Measurements from ENCODE around the gene AKNAD1. TPM values are rescaled to one million over a fixed set of nuclear protein-coding genes. Genes with fewer than 3 reads are reported as not detected.
"Not testable (repeated sequence)": the region's sequence is repeated elsewhere in the genome, so short reads cannot be mapped to it uniquely, and the experiment has no call there.

The AKNAD1 gene
- total RNA-seq, 1 donor from 2014 or later = not detected

GRCh38 chr1:108814343-108815125 is 42.4 kb downstream of the AKNAD1 start:
- Mint-ChIP-seq H3K36me3 (ENCODE audit: low read depth) (peaks cover 10% of the 10 kb centered on the region), H3K27ac (no peak overlapping the region), H3K4me3 (no peak overlapping the region), H3K4me1 (peaks cover 2% of the 10 kb centered on the region), H3K27me3 (peaks cover 20% of the 10 kb centered on the region), H3K9me3 (no peaks in the 10 kb centered on the region)
- intact Hi-C loops (cut with micrococcal nuclease) = no loop called here
- DNase-seq = peak; percentile 35

- Mint-ChIP-seq H3K27me3 (peaks cover 20% of the 10 kb centered on the region), H3K36me3 (ENCODE audit: low read depth) (peaks cover 15% of the 10 kb centered on the region), H3K9me3 (no peaks in the 10 kb centered on the region), H3K4me3 (no peak overlapping the region), H3K4me1 (peaks cover 2% of the 10 kb centered on the region), H3K27ac (no peak overlapping the region)
- intact Hi-C loops (cut with micrococcal nuclease) = no loop called here
- DNase-seq = peak; percentile 23
Observed at GRCh38 chr1:108813326-108813725, 43.6 kb downstream of the AKNAD1 start.

- H3K4me1 Mint-ChIP-seq = peaks cover 2% of the 10 kb centered on the region
- DNase-seq = no peak
- peaks cover 14% of the 10 kb centered on the region for H3K27me3 Mint-ChIP-seq
- H3K9me3 Mint-ChIP-seq = no peaks in the 10 kb centered on the region
- H3K4me3 Mint-ChIP-seq = no peak overlapping the region
- intact Hi-C loops (cut with micrococcal nuclease) = no loop called here
- H3K27ac Mint-ChIP-seq = no peak overlapping the region
- H3K36me3 Mint-ChIP-seq (ENCODE audit: low read depth) = peaks cover 20% of the 10 kb centered on the region
Observed at GRCh38 chr1:108811611-108812010, 45.3 kb downstream of the AKNAD1 start.

- Mint-ChIP-seq H3K9me3 (no peaks in the 10 kb centered on the region), H3K27me3 (no peaks in the 10 kb centered on the region), H3K4me3 (no peak overlapping the region), H3K36me3 (ENCODE audit: low read depth) (peaks cover 28% of the 10 kb centered on the region), H3K4me1 (peaks cover 2% of the 10 kb centered on the region), H3K27ac (no peak overlapping the region)
- DNase-seq = no peak
- intact Hi-C loops (cut with micrococcal nuclease) = no loop called here
Observed at GRCh38 chr1:108808438-108808837, 48.5 kb downstream of the AKNAD1 start.

- Mint-ChIP-seq H3K27me3 (no peaks in the 10 kb centered on the region), H3K27ac (no peak overlapping the region), H3K4me3 (no peak overlapping the region), H3K4me1 (no peaks in the 10 kb centered on the region), H3K36me3 (ENCODE audit: low read depth) (peaks cover 39% of the 10 kb centered on the region), H3K9me3 (no peaks in the 10 kb centered on the region)
- intact Hi-C loops (cut with micrococcal nuclease) = no loop called here
- no peak for DNase-seq
Observed at GRCh38 chr1:108803548-108803947, 53.3 kb downstream of the AKNAD1 start.

- peaks cover 39% of the 10 kb centered on the region for H3K36me3 Mint-ChIP-seq (ENCODE audit: low read depth)
- DNase-seq = no peak
Observed at GRCh38 chr1:108801101-108801500, 55.8 kb downstream of the AKNAD1 start.

GRCh38 chr1:108799001-108799400 is 57.9 kb downstream of the AKNAD1 start:
- no peaks in the 10 kb centered on the region for H3K4me1 Mint-ChIP-seq
- no peak for DNase-seq
- no peak overlapping the region for H3K4me3 Mint-ChIP-seq
- H3K9me3 Mint-ChIP-seq = no peaks in the 10 kb centered on the region
- intact Hi-C loops (cut with micrococcal nuclease) = no loop called here
- peaks cover 47% of the 10 kb centered on the region for H3K36me3 Mint-ChIP-seq (ENCODE audit: low read depth)
- H3K27me3 Mint-ChIP-seq = no peaks in the 10 kb centered on the region
- no peak overlapping the region for H3K27ac Mint-ChIP-seq

More at GRCh38 chr1:108801101-108801500, 55.8 kb downstream of the AKNAD1 start:
- intact Hi-C loops (cut with micrococcal nuclease) = no loop called here
- Mint-ChIP-seq H3K4me3 (no peak overlapping the region), H3K9me3 (no peaks in the 10 kb centered on the region), H3K27me3 (no peaks in the 10 kb centered on the region), H3K27ac (peak overlapping the region; percentile 62), H3K4me1 (no peaks in the 10 kb centered on the region)

- no peaks in the 10 kb centered on the region for H3K4me1 Mint-ChIP-seq
- H3K9me3 Mint-ChIP-seq = peaks cover 15% of the 10 kb centered on the region
- peaks cover 66% of the 10 kb centered on the region for H3K36me3 Mint-ChIP-seq (ENCODE audit: low read depth)
- no peak overlapping the region for H3K4me3 Mint-ChIP-seq
- no peak for DNase-seq
- no peaks in the 10 kb centered on the region for H3K27me3 Mint-ChIP-seq
- no peak overlapping the region for H3K27ac Mint-ChIP-seq
- intact Hi-C loops (cut with micrococcal nuclease) = no loop called here
Observed at GRCh38 chr1:108792420-108792819, 64.5 kb downstream of the AKNAD1 start.

GRCh38 chr1:108791790-108792189 is 65.1 kb downstream of the AKNAD1 start:
- H3K4me3 Mint-ChIP-seq = no peak overlapping the region
- no peaks in the 10 kb centered on the region for H3K27me3 Mint-ChIP-seq
- DNase-seq = no peak
- no peaks in the 10 kb centered on the region for H3K4me1 Mint-ChIP-seq
- H3K27ac Mint-ChIP-seq = no peak overlapping the region
- intact Hi-C loops (cut with micrococcal nuclease) = no loop called here
- peaks cover 15% of the 10 kb centered on the region for H3K9me3 Mint-ChIP-seq
- peaks cover 68% of the 10 kb centered on the region for H3K36me3 Mint-ChIP-seq (ENCODE audit: low read depth)

- Mint-ChIP-seq H3K36me3 (ENCODE audit: low read depth) (peaks cover 79% of the 10 kb centered on the region), H3K27ac (no peak overlapping the region), H3K4me1 (no peaks in the 10 kb centered on the region), H3K27me3 (no peaks in the 10 kb centered on the region), H3K9me3 (peaks cover 26% of the 10 kb centered on the region), H3K4me3 (no peak overlapping the region)
- no peak for DNase-seq
- intact Hi-C loops (cut with micrococcal nuclease) = loop anchor here (2.0 kb wide), 1 partner anchor 19 kb away; no protein-coding TSS in a partner anchor
Observed at GRCh38 chr1:108785880-108786279, 71.0 kb downstream of the AKNAD1 start.

- H3K36me3 Mint-ChIP-seq (ENCODE audit: low read depth) = peaks cover 78% of the 10 kb centered on the region
- intact Hi-C loops (cut with micrococcal nuclease) = no loop called here
- H3K4me3 Mint-ChIP-seq = no peak overlapping the region
Observed at GRCh38 chr1:108785264-108785663, 71.6 kb downstream of the AKNAD1 start.

GRCh38 chr1:108781575-108781944 is 75.3 kb downstream of the AKNAD1 start:
- H3K36me3 Mint-ChIP-seq (ENCODE audit: low read depth) = peaks cover 67% of the 10 kb centered on the region
- H3K27ac Mint-ChIP-seq; H3K4me3 Mint-ChIP-seq; DNase-seq; H3K27me3 Mint-ChIP-seq; H3K4me1 Mint-ChIP-seq; intact Hi-C loops (cut with micrococcal nuclease): not testable (repeated sequence)
- H3K9me3 Mint-ChIP-seq = peaks cover 26% of the 10 kb centered on the region

More at GRCh38 chr1:108785264-108785663, 71.6 kb downstream of the AKNAD1 start:
- H3K27me3 Mint-ChIP-seq = no peaks in the 10 kb centered on the region
- no peak for DNase-seq
- H3K27ac Mint-ChIP-seq = no peak overlapping the region
- peaks cover 26% of the 10 kb centered on the region for H3K9me3 Mint-ChIP-seq
- no peaks in the 10 kb centered on the region for H3K4me1 Mint-ChIP-seq

GRCh38 chr1:108780937-108781574 is 75.8 kb downstream of the AKNAD1 start:
- no peaks in the 10 kb centered on the region for H3K27me3 Mint-ChIP-seq
- no peak for DNase-seq
- no peak overlapping the region for H3K4me3 Mint-ChIP-seq
- H3K9me3 Mint-ChIP-seq = peaks cover 26% of the 10 kb centered on the region
- intact Hi-C loops (cut with micrococcal nuclease) = no loop called here
- H3K36me3 Mint-ChIP-seq (ENCODE audit: low read depth) = peaks cover 64% of the 10 kb centered on the region
- no peaks in the 10 kb centered on the region for H3K4me1 Mint-ChIP-seq
- H3K27ac Mint-ChIP-seq = no peak overlapping the region

- Mint-ChIP-seq H3K27me3 (no peaks in the 10 kb centered on the region), H3K9me3 (peaks cover 14% of the 10 kb centered on the region), H3K36me3 (ENCODE audit: low read depth) (peaks cover 56% of the 10 kb centered on the region), H3K4me1 (no peaks in the 10 kb centered on the region), H3K4me3 (no peak overlapping the region), H3K27ac (no peak overlapping the region)
- intact Hi-C loops (cut with micrococcal nuclease) = no loop called here
- no peak for DNase-seq
Observed at GRCh38 chr1:108779455-108779854, 77.4 kb downstream of the AKNAD1 start.
